Activated T-helper 1 cell treated with Interleukin-2 at 50 U/mL for 16 hours (primary cell): ENCODE results near the gene NPR3.

Experiments used
- DNase-seq: peaks from one replicate; pipeline ENCODE4 v3.0.0-alpha.2; 2020; ENCODE audit warnings: low read depth

The NPR3 gene

GRCh38 chr5:32808783-32809182, 97.7 kb downstream of the NPR3 start:
- no peak for DNase-seq

GRCh38 chr5:32810804-32811203, 99.7 kb downstream of the NPR3 start:
- no peak for DNase-seq

GRCh38 chr5:32812399-32812798, 101.3 kb downstream of the NPR3 start:
- DNase-seq, result no peak

GRCh38 chr5:32814141-32814540, 103.0 kb downstream of the NPR3 start:
- no peak for DNase-seq

GRCh38 chr5:32814620-32815019, 103.5 kb downstream of the NPR3 start:
- DNase-seq, result no peak

GRCh38 chr5:32827981-32828380, 116.9 kb downstream of the NPR3 start:
- DNase-seq, result no peak

GRCh38 chr5:32828492-32828891, 117.4 kb downstream of the NPR3 start:
- DNase-seq, result no peak

GRCh38 chr5:32831624-32832023, 120.5 kb downstream of the NPR3 start:
- DNase-seq, result no peak

GRCh38 chr5:32833127-32833526, 122.0 kb downstream of the NPR3 start:
- no peak for DNase-seq

- no peak for DNase-seq
Measured at GRCh38 chr5:32833663-32834062, 122.5 kb downstream of the NPR3 start.

GRCh38 chr5:32834251-32834650, 123.1 kb downstream of the NPR3 start:
- no peak for DNase-seq

GRCh38 chr5:32836176-32836575, 125.1 kb downstream of the NPR3 start:
- no peak for DNase-seq

- no peak for DNase-seq
Measured at GRCh38 chr5:32837211-32837610, 126.1 kb downstream of the NPR3 start.

- no peak for DNase-seq
Measured at GRCh38 chr5:32839106-32839505, 128.0 kb downstream of the NPR3 start.

GRCh38 chr5:32840606-32841005, 129.5 kb downstream of the NPR3 start:
- no peak for DNase-seq
